K562 (cell line): Measurements from ENCODE around the gene COPS6. TPM values are rescaled to one million over a fixed set of nuclear protein-coding genes. Genes with fewer than 3 reads are reported as not detected.

Experiments
- microRNA counts: library from miRNA; unstranded; fragments of <30 nt; microRNA quantifications from one replicate; lab custom pipeline; 2016
- microRNA-seq: library from miRNA; unstranded; fragments of <30 nt; microRNA quantifications from one replicate; pipeline ENCODE4, GENCODE V29; 2018; ENCODE audit warnings: borderline microRNAs expressed
- polyA plus RNA-seq, 8 experiments: library from polyadenylated mRNA; depleted of rRNA in 4 of 8; stranded (reverse) in 5 of 8; unstranded in 3 of 8; fragments of >200 nt; fragmentation: Nextera tagmentation in 2 of 8; fragmentation: Illumina TruSeq in 1 of 8; extraction: Ambion mirVana in 2 of 8; extraction: Trizol in 1 of 8; gene quantifications; 2 replicates each; pipeline versions ENCODE4 v1.2.1 to v1.2.3, GENCODE V29; 2011 to 2014; ENCODE audit warnings: inconsistent platforms in 1 of 8, missing spikeins in 1 of 8
- small RNA-seq: library from RNA; depleted of rRNA; stranded (forward); fragments of <200 nt; gene quantifications from one replicate; pipeline ENCODE3, GENCODE V24; 2014
- total RNA-seq, 7 experiments: library from RNA; depleted of rRNA in 6 of 7; stranded (reverse); fragments of >200 nt in 6 of 7; fragmentation: Illumina TruSeq in 2 of 7; extraction: Trizol in 2 of 7; gene quantifications; 2 replicates each; pipeline versions ENCODE4 v1.2.1 to v1.2.3, GENCODE V29; 2011 to 2021; ENCODE audit warnings: low replicate concordance in 1 of 7

COPS6 gene
- total and polyA plus RNA-seq, 9 of the 15 experiments (the other 6 are each of a cell fraction or from before 2014, with no cell fraction given) = 63.0 to 331 (median 168) TPM

MicroRNAs encoded within 50 kb of the gene (microRNA counts, 767-probe panel; counts per million panel counts)
- microRNA hsa-miR-106b-5p (lab: Ali Mortazavi, UCI) (6,385 counts per million, percentile 95 among the panel's probes with 10 or more counts), microRNA hsa-miR-25-3p (lab: Ali Mortazavi, UCI) (7,613 counts per million, percentile 97 among the panel's probes with 10 or more counts), microRNA hsa-miR-93-5p (lab: Ali Mortazavi, UCI) (7,204 counts per million, percentile 97 among the panel's probes with 10 or more counts)

Small RNAs within 50 kb of the gene (microRNA-seq; reads per million reads assigned to microRNA genes)
- gene MIR106B (4,072 reads per million, percentile 97 among the genes with 10 or more reads in this experiment), gene MIR25 (1,685 reads per million, percentile 94 among the genes with 10 or more reads in this experiment), gene MIR93 (15,453 reads per million, percentile 99 among the genes with 10 or more reads in this experiment)

Small RNAs within 50 kb of the gene (small RNA-seq; reads per million reads assigned to genes)
- 259 reads per million, percentile 99 among the genes with 10 or more reads in this experiment for gene MIR106B
- 4,257 reads per million, percentile 100 among the genes with 10 or more reads in this experiment for gene MIR25
- 1,105 reads per million, percentile 100 among the genes with 10 or more reads in this experiment for gene MIR93

Other genes with a start within 250 kb of the COPS6 start
Only the 7 nearest of the 19 such genes appear.
- 13.8 and 14.0 TPM in 2 replicates for gene ZSCAN21, start 39.2 kb upstream of the COPS6 start, total RNA-seq (2014; rRNA removed)
- 13.2 and 14.1 TPM in 2 replicates for gene ZSCAN21, start 39.2 kb upstream of the COPS6 start, total RNA-seq (2014; rRNA removed; fragmentation: Illumina TruSeq; extraction: Trizol)
- 11.6 and 12.2 TPM in 2 replicates for gene ZSCAN21, start 39.2 kb upstream of the COPS6 start, total RNA-seq (2015; rRNA removed; fragmentation: Illumina TruSeq; extraction: Trizol)
- 12.7 and 13.8 TPM in 2 replicates for gene ZSCAN21, start 39.2 kb upstream of the COPS6 start, total RNA-seq (2021)
- 9.5 and 13.4 TPM in 2 replicates for gene ZSCAN21, start 39.2 kb upstream of the COPS6 start, polyA plus RNA-seq (2011; rRNA removed)
- 13.5 and 15.5 TPM in 2 replicates for gene ZSCAN21, start 39.2 kb upstream of the COPS6 start, polyA plus RNA-seq (2014; fragmentation: Illumina TruSeq; extraction: Trizol)
- gene ZSCAN21, start 39.2 kb upstream of the COPS6 start, polyA plus RNA-seq (2014; fragmentation: Nextera tagmentation; extraction: Ambion mirVana) = 1 to 10 TPM; 5.9 to 6.9 TPM
- gene ZSCAN21, start 39.2 kb upstream of the COPS6 start, polyA plus RNA-seq (2014; rRNA removed) = 11.6 and 11.8 TPM in 2 replicates
- 33.6 and 35.6 TPM in 2 replicates for gene ZNF3, start 7.2 kb upstream of the COPS6 start, total RNA-seq (2014; rRNA removed)
- 55.6 and 64.4 TPM in 2 replicates for gene ZNF3, start 7.2 kb upstream of the COPS6 start, total RNA-seq (2014; rRNA removed; fragmentation: Illumina TruSeq; extraction: Trizol)
- 61.6 and 64.9 TPM in 2 replicates for gene ZNF3, start 7.2 kb upstream of the COPS6 start, total RNA-seq (2015; rRNA removed; fragmentation: Illumina TruSeq; extraction: Trizol)
- gene ZNF3, start 7.2 kb upstream of the COPS6 start, total RNA-seq (2021) = 46.7 and 48.5 TPM in 2 replicates
- 44.8 and 52.3 TPM in 2 replicates for gene ZNF3, start 7.2 kb upstream of the COPS6 start, polyA plus RNA-seq (2011; rRNA removed)
- gene ZNF3, start 7.2 kb upstream of the COPS6 start, polyA plus RNA-seq (2014; fragmentation: Illumina TruSeq; extraction: Trizol) = 58.4 and 58.7 TPM in 2 replicates
- 10 to 100 TPM; 30.0 to 51.5 TPM for gene ZNF3, start 7.2 kb upstream of the COPS6 start, polyA plus RNA-seq (2014; fragmentation: Nextera tagmentation; extraction: Ambion mirVana)
- 39.6 and 45.8 TPM in 2 replicates for gene ZNF3, start 7.2 kb upstream of the COPS6 start, polyA plus RNA-seq (2014; rRNA removed)
- 560 and 610 TPM in 2 replicates for gene MCM7, start 12.4 kb downstream of the COPS6 start, total RNA-seq (2014; rRNA removed)
- gene MCM7, start 12.4 kb downstream of the COPS6 start, total RNA-seq (2014; rRNA removed; fragmentation: Illumina TruSeq; extraction: Trizol) = 303 and 336 TPM in 2 replicates
- 408 and 410 TPM in 2 replicates for gene MCM7, start 12.4 kb downstream of the COPS6 start, total RNA-seq (2015; rRNA removed; fragmentation: Illumina TruSeq; extraction: Trizol)
- gene MCM7, start 12.4 kb downstream of the COPS6 start, total RNA-seq (2021) = 588 and 616 TPM in 2 replicates
- 304 and 329 TPM in 2 replicates for gene MCM7, start 12.4 kb downstream of the COPS6 start, polyA plus RNA-seq (2011; rRNA removed)
- 437 and 491 TPM in 2 replicates for gene MCM7, start 12.4 kb downstream of the COPS6 start, polyA plus RNA-seq (2014; fragmentation: Illumina TruSeq; extraction: Trizol)
- gene MCM7, start 12.4 kb downstream of the COPS6 start, polyA plus RNA-seq (2014; fragmentation: Nextera tagmentation; extraction: Ambion mirVana) = 100 to 1,000 TPM; 407 to 856 TPM
- gene MCM7, start 12.4 kb downstream of the COPS6 start, polyA plus RNA-seq (2014; rRNA removed) = 488 and 513 TPM in 2 replicates
- 17.4 and 30.9 TPM in 2 replicates for gene AP4M1, start 12.7 kb downstream of the COPS6 start, total RNA-seq (2014; rRNA removed)
- 11.0 and 12.2 TPM in 2 replicates for gene AP4M1, start 12.7 kb downstream of the COPS6 start, total RNA-seq (2014; rRNA removed; fragmentation: Illumina TruSeq; extraction: Trizol)
- 11.9 and 13.5 TPM in 2 replicates for gene AP4M1, start 12.7 kb downstream of the COPS6 start, total RNA-seq (2015; rRNA removed; fragmentation: Illumina TruSeq; extraction: Trizol)
- 21.8 and 25.2 TPM in 2 replicates for gene AP4M1, start 12.7 kb downstream of the COPS6 start, total RNA-seq (2021)
- 12.7 and 14.1 TPM in 2 replicates for gene AP4M1, start 12.7 kb downstream of the COPS6 start, polyA plus RNA-seq (2011; rRNA removed)
- gene AP4M1, start 12.7 kb downstream of the COPS6 start, polyA plus RNA-seq (2014; fragmentation: Illumina TruSeq; extraction: Trizol) = 16.4 and 18.0 TPM in 2 replicates
- 1 to 10 TPM; 1.3 to 3.6 TPM for gene AP4M1, start 12.7 kb downstream of the COPS6 start, polyA plus RNA-seq (2014; fragmentation: Nextera tagmentation; extraction: Ambion mirVana)
- 15.6 and 19.6 TPM in 2 replicates for gene AP4M1, start 12.7 kb downstream of the COPS6 start, polyA plus RNA-seq (2014; rRNA removed)
- gene TAF6, start 30.4 kb downstream of the COPS6 start, total RNA-seq (2014; rRNA removed) = 21.3 and 36.4 TPM in 2 replicates
- gene TAF6, start 30.4 kb downstream of the COPS6 start, total RNA-seq (2014; rRNA removed; fragmentation: Illumina TruSeq; extraction: Trizol) = 16.1 and 22.2 TPM in 2 replicates
- gene TAF6, start 30.4 kb downstream of the COPS6 start, total RNA-seq (2015; rRNA removed; fragmentation: Illumina TruSeq; extraction: Trizol) = 17.9 and 21.5 TPM in 2 replicates
- 74.2 and 78.7 TPM in 2 replicates for gene TAF6, start 30.4 kb downstream of the COPS6 start, total RNA-seq (2021)
- gene TAF6, start 30.4 kb downstream of the COPS6 start, polyA plus RNA-seq (2011; rRNA removed) = 12.3 and 21.4 TPM in 2 replicates
- 59.4 and 68.1 TPM in 2 replicates for gene TAF6, start 30.4 kb downstream of the COPS6 start, polyA plus RNA-seq (2014; fragmentation: Illumina TruSeq; extraction: Trizol)
- under 1 TPM; 0.78 to 0.83 TPM for gene TAF6, start 30.4 kb downstream of the COPS6 start, polyA plus RNA-seq (2014; fragmentation: Nextera tagmentation; extraction: Ambion mirVana)
- 33.1 and 43.1 TPM in 2 replicates for gene TAF6, start 30.4 kb downstream of the COPS6 start, polyA plus RNA-seq (2014; rRNA removed)
- 5.9 and 7.6 TPM in 2 replicates for gene CNPY4, start 30.7 kb downstream of the COPS6 start, total RNA-seq (2014; rRNA removed)
- gene CNPY4, start 30.7 kb downstream of the COPS6 start, total RNA-seq (2014; rRNA removed; fragmentation: Illumina TruSeq; extraction: Trizol) = 7.7 and 9.2 TPM in 2 replicates
- gene CNPY4, start 30.7 kb downstream of the COPS6 start, total RNA-seq (2015; rRNA removed; fragmentation: Illumina TruSeq; extraction: Trizol) = 10.2 and 11.2 TPM in 2 replicates
- 5.1 and 5.5 TPM in 2 replicates for gene CNPY4, start 30.7 kb downstream of the COPS6 start, total RNA-seq (2021)
- 4.9 and 7.0 TPM in 2 replicates for gene CNPY4, start 30.7 kb downstream of the COPS6 start, polyA plus RNA-seq (2011; rRNA removed)
- 6.4 and 8.6 TPM in 2 replicates for gene CNPY4, start 30.7 kb downstream of the COPS6 start, polyA plus RNA-seq (2014; fragmentation: Illumina TruSeq; extraction: Trizol)
- gene CNPY4, start 30.7 kb downstream of the COPS6 start, polyA plus RNA-seq (2014; fragmentation: Nextera tagmentation; extraction: Ambion mirVana) = 1 to 10 TPM; 1.9 to 6.3 TPM
- gene CNPY4, start 30.7 kb downstream of the COPS6 start, polyA plus RNA-seq (2014; rRNA removed) = 6.3 and 7.0 TPM in 2 replicates
- gene MBLAC1, start 38.0 kb downstream of the COPS6 start, total RNA-seq (2014; rRNA removed) = 2.9 and 4.4 TPM in 2 replicates
- gene MBLAC1, start 38.0 kb downstream of the COPS6 start, total RNA-seq (2014; rRNA removed; fragmentation: Illumina TruSeq; extraction: Trizol) = 0.36 and 0.48 TPM in 2 replicates
- 0.98 TPM in 2 replicates for gene MBLAC1, start 38.0 kb downstream of the COPS6 start, total RNA-seq (2015; rRNA removed; fragmentation: Illumina TruSeq; extraction: Trizol)
- 2.1 and 3.1 TPM in 2 replicates for gene MBLAC1, start 38.0 kb downstream of the COPS6 start, total RNA-seq (2021)
- gene MBLAC1, start 38.0 kb downstream of the COPS6 start, polyA plus RNA-seq (2011; rRNA removed) = 0.52 and 0.54 TPM in 2 replicates
- gene MBLAC1, start 38.0 kb downstream of the COPS6 start, polyA plus RNA-seq (2014; fragmentation: Illumina TruSeq; extraction: Trizol) = 0.21 and 0.69 TPM in 2 replicates
- under 1 TPM; 0.03 TPM for gene MBLAC1, start 38.0 kb downstream of the COPS6 start, polyA plus RNA-seq (2014; fragmentation: Nextera tagmentation; extraction: Ambion mirVana)
- gene MBLAC1, start 38.0 kb downstream of the COPS6 start, polyA plus RNA-seq (2014; rRNA removed) = 1.6 and 2.3 TPM in 2 replicates